ENCODE results near the gene SIL1. TPM values are rescaled to one million over a fixed set of nuclear protein-coding genes. Genes with fewer than 3 reads are reported as not detected.

SIL1 gene
- total RNA-seq, 1 donor from 2014 or later: 16.0 TPM

DNA sequence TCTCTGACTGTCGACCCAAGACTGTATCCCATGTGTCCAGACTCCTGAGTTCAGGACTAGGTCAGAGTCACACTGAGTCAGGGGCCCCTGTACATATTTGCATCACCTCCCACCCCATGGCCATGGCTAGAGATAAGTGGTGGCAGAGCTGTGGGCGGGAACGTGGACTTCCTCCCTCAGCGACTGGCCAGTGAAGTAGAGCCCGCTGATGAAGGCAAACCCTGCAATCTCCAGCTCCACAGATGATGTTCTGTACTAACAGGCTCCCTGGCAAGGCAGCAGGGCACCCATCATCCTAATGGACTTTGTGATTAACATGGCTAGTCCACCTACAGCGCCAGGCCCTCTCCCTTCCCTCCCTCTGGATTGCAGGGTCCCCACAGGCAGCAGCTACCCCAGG, 212.5 kb downstream of the SIL1 start:
- H3K27me3 Mint-ChIP-seq (ENCODE audit: low read depth): no peaks in the 10 kb centered on the region
- no peak for DNase-seq (ENCODE audit: low read depth, low spot score)
- H3K4me1 Mint-ChIP-seq: no peaks in the 10 kb centered on the region
- H3K9me3 Mint-ChIP-seq: no peaks in the 10 kb centered on the region
- no peak overlapping the region for H3K4me3 Mint-ChIP-seq
- no peaks in the 10 kb centered on the region for H3K36me3 Mint-ChIP-seq (ENCODE audit: low read depth)
- TF ChIP-seq, protein P1, sequence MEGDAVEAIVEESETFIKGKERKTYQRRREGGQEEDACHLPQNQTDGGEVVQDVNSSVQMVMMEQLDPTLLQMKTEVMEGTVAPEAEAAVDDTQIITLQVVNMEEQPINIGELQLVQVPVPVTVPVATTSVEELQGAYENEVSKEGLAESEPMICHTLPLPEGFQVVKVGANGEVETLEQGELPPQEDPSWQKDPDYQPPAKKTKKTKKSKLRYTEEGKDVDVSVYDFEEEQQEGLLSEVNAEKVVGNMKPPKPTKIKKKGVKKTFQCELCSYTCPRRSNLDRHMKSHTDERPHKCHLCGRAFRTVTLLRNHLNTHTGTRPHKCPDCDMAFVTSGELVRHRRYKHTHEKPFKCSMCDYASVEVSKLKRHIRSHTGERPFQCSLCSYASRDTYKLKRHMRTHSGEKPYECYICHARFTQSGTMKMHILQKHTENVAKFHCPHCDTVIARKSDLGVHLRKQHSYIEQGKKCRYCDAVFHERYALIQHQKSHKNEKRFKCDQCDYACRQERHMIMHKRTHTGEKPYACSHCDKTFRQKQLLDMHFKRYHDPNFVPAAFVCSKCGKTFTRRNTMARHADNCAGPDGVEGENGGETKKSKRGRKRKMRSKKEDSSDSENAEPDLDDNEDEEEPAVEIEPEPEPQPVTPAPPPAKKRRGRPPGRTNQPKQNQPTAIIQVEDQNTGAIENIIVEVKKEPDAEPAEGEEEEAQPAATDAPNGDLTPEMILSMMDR (conservative IDR thresholded peaks at IDR 0.05): no peak
- no peak overlapping the region for H3K27ac Mint-ChIP-seq (ENCODE audit: unreplicated experiment)

DNA sequence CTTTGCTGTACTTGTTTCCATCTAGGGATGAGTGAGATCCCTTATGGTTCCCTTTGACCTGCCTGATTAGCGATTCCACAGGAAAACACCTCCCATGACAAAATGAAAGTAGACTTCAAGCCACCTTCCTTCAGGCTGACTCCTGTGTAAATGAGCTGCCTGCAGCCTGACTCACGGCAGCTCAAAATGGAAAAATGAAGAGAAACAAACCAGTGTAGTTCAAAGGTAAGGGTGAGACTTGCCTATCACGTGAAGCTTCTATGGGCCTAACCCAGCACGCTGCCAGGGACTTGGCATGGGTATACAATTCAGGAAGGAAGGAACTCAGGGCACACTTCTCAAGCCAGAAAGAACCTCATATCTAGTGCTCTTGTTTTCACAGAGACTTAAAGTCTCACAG, 212.9 kb downstream of the SIL1 start:
- TF ChIP-seq, protein P1 (conservative IDR thresholded peaks at IDR 0.05): no peak
- H3K4me1 Mint-ChIP-seq: no peaks in the 10 kb centered on the region
- DNase-seq (ENCODE audit: low read depth, low spot score): no peak
- no peak overlapping the region for H3K4me3 Mint-ChIP-seq
- no peaks in the 10 kb centered on the region for H3K9me3 Mint-ChIP-seq
- no peaks in the 10 kb centered on the region for H3K27me3 Mint-ChIP-seq (ENCODE audit: low read depth)
- H3K36me3 Mint-ChIP-seq (ENCODE audit: low read depth): no peaks in the 10 kb centered on the region
- no peak overlapping the region for H3K27ac Mint-ChIP-seq (ENCODE audit: unreplicated experiment)

DNA sequence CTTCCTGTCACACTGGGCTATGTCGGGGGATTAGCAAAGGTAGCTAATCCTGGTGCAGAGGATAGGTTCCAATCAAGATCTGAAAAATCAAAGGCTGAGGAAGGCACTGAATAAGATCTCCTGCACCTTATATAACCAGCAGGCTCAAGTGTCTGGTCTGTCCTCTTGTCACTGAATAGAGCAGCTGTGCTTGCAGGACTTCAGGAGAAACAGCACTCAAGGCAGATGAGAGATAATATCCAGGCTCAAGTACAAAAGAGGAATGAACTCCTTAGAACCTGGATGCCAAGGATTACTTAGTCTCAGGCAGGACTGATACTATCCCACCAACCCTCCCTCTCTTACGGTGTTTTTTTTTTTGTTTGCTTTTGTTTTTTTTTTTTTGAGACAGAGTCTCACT, 214.2 kb downstream of the SIL1 start:
- Mint-ChIP-seq H3K9me3 (no peaks in the 10 kb centered on the region), H3K27me3 (ENCODE audit: low read depth) (no peaks in the 10 kb centered on the region), H3K27ac (ENCODE audit: unreplicated experiment) (no peak overlapping the region), H3K4me3 (no peak overlapping the region), H3K36me3 (ENCODE audit: low read depth) (no peaks in the 10 kb centered on the region), H3K4me1 (no peaks in the 10 kb centered on the region)
- DNase-seq (ENCODE audit: low read depth, low spot score): no peak
- TF ChIP-seq, protein P1 (conservative IDR thresholded peaks at IDR 0.05): no peak

DNA sequence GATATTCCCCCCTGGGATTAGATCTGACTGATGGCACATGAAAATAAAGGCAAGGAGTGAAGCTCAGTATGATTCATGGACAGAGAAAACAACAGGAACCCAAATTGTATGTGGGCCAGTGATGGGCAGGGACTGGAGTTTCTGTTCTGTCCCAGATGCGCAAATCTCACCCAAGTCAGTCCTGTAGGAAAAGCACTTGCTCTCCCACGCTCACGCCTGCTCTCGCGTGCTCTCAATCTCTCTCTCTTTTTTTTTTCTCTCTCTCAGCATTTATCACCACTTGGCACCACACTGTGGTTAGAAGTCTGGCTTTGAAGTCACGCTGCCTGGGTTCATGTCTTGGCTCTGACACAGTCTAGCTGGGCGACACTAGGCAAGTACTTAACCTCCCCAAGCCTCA, 216.6 kb downstream of the SIL1 start:
- no peak for DNase-seq (ENCODE audit: low read depth, low spot score)
- H3K27ac Mint-ChIP-seq (ENCODE audit: unreplicated experiment): no peak overlapping the region
- TF ChIP-seq, protein P1 (conservative IDR thresholded peaks at IDR 0.05): no peak
- no peaks in the 10 kb centered on the region for H3K4me1 Mint-ChIP-seq
- H3K36me3 Mint-ChIP-seq (ENCODE audit: low read depth): no peaks in the 10 kb centered on the region
- no peaks in the 10 kb centered on the region for H3K9me3 Mint-ChIP-seq
- no peaks in the 10 kb centered on the region for H3K27me3 Mint-ChIP-seq (ENCODE audit: low read depth)
- H3K4me3 Mint-ChIP-seq: no peak overlapping the region

DNA sequence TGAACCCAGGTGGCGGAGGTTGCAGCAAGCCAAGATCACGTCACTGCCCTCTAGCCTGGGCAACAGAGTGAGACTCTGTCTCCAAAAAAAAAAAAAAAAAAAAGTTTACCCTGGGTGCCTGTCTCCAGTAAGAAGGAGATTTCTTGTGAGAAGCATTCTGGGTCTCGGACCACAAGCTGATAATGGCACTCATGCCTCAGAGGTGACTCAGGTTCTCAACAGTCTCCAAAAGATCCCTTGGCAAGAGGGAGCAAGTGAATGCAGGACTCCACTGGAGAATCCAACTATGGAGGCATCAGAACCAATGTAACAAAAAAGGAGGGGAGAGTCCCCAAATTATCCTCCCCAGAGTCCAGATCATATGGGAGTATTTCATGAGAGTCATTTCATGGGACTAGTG, 217.0 kb downstream of the SIL1 start:
- Mint-ChIP-seq H3K27ac (ENCODE audit: unreplicated experiment) (no peak overlapping the region), H3K9me3 (no peaks in the 10 kb centered on the region), H3K27me3 (ENCODE audit: low read depth) (no peaks in the 10 kb centered on the region), H3K4me3 (no peak overlapping the region), H3K4me1 (no peaks in the 10 kb centered on the region), H3K36me3 (ENCODE audit: low read depth) (no peaks in the 10 kb centered on the region)
- DNase-seq (ENCODE audit: low read depth, low spot score): no peak
- TF ChIP-seq, protein P1 (conservative IDR thresholded peaks at IDR 0.05): no peak

DNA sequence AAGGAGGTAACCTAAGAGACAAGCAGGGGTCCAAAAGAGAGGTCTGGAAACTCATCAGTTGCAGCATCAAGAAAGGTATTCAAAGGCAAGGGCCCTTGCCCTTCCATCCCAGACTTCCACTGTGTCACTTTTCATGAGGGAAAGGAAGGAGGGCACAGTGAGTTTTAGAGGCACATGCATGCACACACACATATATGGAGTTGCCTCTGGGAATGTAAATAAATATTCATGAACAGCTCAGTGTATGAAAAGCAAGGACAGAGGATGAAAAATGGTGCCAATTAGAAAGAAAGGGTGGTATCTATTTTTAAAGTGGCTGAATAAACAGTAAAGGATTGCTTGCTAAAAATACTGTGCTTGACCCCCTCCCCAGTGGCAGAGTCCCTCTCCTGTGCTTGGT, 217.7 kb downstream of the SIL1 start:
- TF ChIP-seq, protein P1 (conservative IDR thresholded peaks at IDR 0.05): no peak
- no peaks in the 10 kb centered on the region for H3K27me3 Mint-ChIP-seq (ENCODE audit: low read depth)
- H3K36me3 Mint-ChIP-seq (ENCODE audit: low read depth): no peaks in the 10 kb centered on the region
- DNase-seq (ENCODE audit: low read depth, low spot score): no peak
- H3K9me3 Mint-ChIP-seq: no peaks in the 10 kb centered on the region
- no peak overlapping the region for H3K4me3 Mint-ChIP-seq
- H3K27ac Mint-ChIP-seq (ENCODE audit: unreplicated experiment): no peak overlapping the region
- H3K4me1 Mint-ChIP-seq: peaks cover 7% of the 10 kb centered on the region

Data from neural crest cell (in vitro differentiated cells).